ENCODE results near the gene AAGAB.

DNA sequence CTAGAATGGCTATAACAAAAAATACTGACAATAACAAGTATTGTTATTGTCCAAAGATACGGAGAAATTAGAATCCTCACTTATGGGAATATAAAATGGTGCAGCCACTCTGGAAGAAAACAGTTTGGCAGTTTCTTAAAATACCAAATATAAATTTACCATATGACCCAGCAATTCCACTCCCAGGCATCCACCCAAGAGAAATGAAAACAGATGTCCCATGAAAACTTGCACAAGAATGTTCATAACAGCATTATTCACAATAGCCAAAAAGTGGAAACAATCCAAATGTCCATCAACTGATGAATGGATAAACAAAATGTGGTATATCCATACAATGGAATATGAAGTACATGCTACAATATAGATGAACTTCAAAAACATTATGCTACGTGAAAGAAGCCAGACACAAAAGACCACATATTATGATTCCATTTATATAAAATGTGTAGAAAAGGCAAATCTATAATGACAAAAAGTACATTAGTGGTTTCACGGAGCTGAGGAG is 9.4 kb downstream of the AAGAB start:
- TF ChIP-seq, protein P1, sequence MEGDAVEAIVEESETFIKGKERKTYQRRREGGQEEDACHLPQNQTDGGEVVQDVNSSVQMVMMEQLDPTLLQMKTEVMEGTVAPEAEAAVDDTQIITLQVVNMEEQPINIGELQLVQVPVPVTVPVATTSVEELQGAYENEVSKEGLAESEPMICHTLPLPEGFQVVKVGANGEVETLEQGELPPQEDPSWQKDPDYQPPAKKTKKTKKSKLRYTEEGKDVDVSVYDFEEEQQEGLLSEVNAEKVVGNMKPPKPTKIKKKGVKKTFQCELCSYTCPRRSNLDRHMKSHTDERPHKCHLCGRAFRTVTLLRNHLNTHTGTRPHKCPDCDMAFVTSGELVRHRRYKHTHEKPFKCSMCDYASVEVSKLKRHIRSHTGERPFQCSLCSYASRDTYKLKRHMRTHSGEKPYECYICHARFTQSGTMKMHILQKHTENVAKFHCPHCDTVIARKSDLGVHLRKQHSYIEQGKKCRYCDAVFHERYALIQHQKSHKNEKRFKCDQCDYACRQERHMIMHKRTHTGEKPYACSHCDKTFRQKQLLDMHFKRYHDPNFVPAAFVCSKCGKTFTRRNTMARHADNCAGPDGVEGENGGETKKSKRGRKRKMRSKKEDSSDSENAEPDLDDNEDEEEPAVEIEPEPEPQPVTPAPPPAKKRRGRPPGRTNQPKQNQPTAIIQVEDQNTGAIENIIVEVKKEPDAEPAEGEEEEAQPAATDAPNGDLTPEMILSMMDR (conservative IDR thresholded peaks at IDR 0.05) = no peak
- no peak for TF ChIP-seq ZFX (IDR thresholded peaks at IDR 0.05)

Data from C4-2B (cell line).